PC-3 (cell line): ENCODE data around the gene CHI3L1.

ENCODE experiments used
- EZH2 ChIP-seq: fragments of 300-600 bp; sonication (generic); IDR thresholded peaks from one replicate; pipeline ENCODE4 v1.6.1; 2017; ENCODE audit warnings: antibody characterized with exemption, mild to moderate bottlenecking, low read length; ENCODE audit not compliant: unreplicated experiment
- EZH2phosphoT487 ChIP-seq: fragments of 300-600 bp; sonication (generic); IDR thresholded peaks from 2 replicates; pipeline ENCODE4 v1.6.1; 2018; ENCODE audit warnings: mild to moderate bottlenecking, antibody characterized with exemption, low read length, borderline replicate concordance
- TF ChIP-seq, protein P1 (sequence below): fragments of 300-600 bp; sonication (generic); conservative IDR thresholded peaks from 2 replicates; pipeline ENCODE4 v1.5.1; 2017; ENCODE audit warnings: antibody characterized with exemption, low read depth, mild to moderate bottlenecking, low read length

DNA sequence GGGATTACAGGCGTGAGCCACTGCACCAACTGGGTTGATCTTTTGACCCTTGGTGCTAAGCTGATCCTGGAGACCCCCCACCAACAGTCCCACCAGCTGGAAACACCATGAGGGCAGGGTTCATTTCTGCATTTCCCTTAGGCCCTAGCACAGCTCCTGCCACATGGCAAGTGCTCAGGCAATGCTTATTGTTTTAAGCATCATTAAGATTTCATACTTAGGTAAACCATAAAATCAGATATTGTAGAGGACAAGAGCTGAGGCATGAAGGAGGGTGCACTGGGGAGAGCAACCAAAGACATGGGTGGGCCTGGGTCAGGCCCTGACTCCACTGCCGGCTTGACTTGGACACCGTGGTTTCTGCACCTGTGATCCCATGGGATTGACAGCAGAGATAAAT lies 25.3 kb upstream of the CHI3L1 start:
- TF ChIP-seq, protein P1, sequence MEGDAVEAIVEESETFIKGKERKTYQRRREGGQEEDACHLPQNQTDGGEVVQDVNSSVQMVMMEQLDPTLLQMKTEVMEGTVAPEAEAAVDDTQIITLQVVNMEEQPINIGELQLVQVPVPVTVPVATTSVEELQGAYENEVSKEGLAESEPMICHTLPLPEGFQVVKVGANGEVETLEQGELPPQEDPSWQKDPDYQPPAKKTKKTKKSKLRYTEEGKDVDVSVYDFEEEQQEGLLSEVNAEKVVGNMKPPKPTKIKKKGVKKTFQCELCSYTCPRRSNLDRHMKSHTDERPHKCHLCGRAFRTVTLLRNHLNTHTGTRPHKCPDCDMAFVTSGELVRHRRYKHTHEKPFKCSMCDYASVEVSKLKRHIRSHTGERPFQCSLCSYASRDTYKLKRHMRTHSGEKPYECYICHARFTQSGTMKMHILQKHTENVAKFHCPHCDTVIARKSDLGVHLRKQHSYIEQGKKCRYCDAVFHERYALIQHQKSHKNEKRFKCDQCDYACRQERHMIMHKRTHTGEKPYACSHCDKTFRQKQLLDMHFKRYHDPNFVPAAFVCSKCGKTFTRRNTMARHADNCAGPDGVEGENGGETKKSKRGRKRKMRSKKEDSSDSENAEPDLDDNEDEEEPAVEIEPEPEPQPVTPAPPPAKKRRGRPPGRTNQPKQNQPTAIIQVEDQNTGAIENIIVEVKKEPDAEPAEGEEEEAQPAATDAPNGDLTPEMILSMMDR: no peak
- TF ChIP-seq EZH2 (no peak), EZH2phosphoT487 (no peak)
